Stomach smooth muscle (tissue), 2 donors: ENCODE data around the gene LRRC61.

Experiments used
- H3K27ac ChIP-seq: one replicate; pipeline ENCODE4 v1.7.0; 2013; ENCODE audit warnings: mild to moderate bottlenecking, low read length, inconsistent platforms
- H3K27me3 ChIP-seq, 2 donors: one replicate each; pipeline ENCODE4 v1.7.0; 2013; ENCODE audit warnings: low read length in 2 of 2; ENCODE audit not compliant: insufficient read depth in 2 of 2, control insufficient read depth in 1 of 2
- H3K36me3 ChIP-seq, 2 donors: one replicate each; pipeline ENCODE4 v1.7.0; 2013; ENCODE audit warnings: low read length in 2 of 2; ENCODE audit not compliant: control insufficient read depth in 2 of 2, insufficient read depth in 2 of 2
- H3K4me1 ChIP-seq: one replicate; pipeline ENCODE4 v1.7.0; 2013; ENCODE audit warnings: low read length; ENCODE audit not compliant: control insufficient read depth, insufficient read depth
- H3K4me3 ChIP-seq, 2 donors: one replicate each; pipeline ENCODE4 v1.7.0; 2013; ENCODE audit warnings: low read length in 2 of 2
- H3K9ac ChIP-seq, 2 donors: one replicate each; pipeline ENCODE4 v1.7.0; 2013; ENCODE audit warnings: low read length in 2 of 2, mild to moderate bottlenecking in 1 of 2
- H3K9me3 ChIP-seq, 2 donors: one replicate each; pipeline ENCODE4 v1.7.0; 2013; ENCODE audit warnings: low read length in 2 of 2; ENCODE audit not compliant: control insufficient read depth in 2 of 2
- donor health status: healthy.
- donor health status: Pancreatic carcinoma.

The LRRC61 gene

GRCh38 chr7:150332852-150333635 is 9.9 kb downstream of the LRRC61 start:
- Histone ChIP-seq H3K9me3 (no peaks in the 10 kb centered on the region), H3K4me3 (no peak overlapping the region), H3K36me3 (peaks cover 8 to 12% of the 10 kb centered on the region in 2 donors), H3K4me1 (peaks cover 40% of the 10 kb centered on the region), H3K9ac (no peak overlapping the region), H3K27me3 (no peaks in the 10 kb centered on the region), H3K27ac (peak overlapping the region; percentile 18)

DNA sequence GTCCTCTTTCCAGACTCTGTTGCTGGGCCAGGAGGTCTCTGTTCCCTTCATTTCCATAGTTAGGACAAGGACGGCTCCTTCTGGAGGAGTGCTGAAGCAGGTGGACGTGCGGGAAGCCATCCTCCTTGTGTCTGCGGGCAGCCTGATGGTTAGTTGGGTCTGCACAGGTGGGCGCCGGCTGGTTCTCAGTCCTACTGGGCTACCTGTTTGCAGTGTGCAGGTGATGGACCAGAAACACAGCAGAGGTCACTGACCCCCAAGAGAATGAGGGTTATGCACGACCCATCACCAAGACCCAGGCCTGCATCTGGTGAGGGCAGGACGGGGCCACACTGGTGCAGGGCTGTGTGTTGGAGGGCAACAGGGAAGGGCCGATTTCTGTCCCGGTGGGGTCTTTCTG is 10.5 kb downstream of the LRRC61 start:
- no peak overlapping the region for H3K9ac ChIP-seq
- H3K4me1 ChIP-seq = peaks cover 46% of the 10 kb centered on the region
- no peaks in the 10 kb centered on the region for H3K27me3 ChIP-seq
- H3K36me3 ChIP-seq = peaks cover 7% of the 10 kb centered on the region in 2 donors
- peak overlapping the region; percentile 18 for H3K27ac ChIP-seq
- no peak overlapping the region for H3K4me3 ChIP-seq
- no peaks in the 10 kb centered on the region for H3K9me3 ChIP-seq

DNA sequence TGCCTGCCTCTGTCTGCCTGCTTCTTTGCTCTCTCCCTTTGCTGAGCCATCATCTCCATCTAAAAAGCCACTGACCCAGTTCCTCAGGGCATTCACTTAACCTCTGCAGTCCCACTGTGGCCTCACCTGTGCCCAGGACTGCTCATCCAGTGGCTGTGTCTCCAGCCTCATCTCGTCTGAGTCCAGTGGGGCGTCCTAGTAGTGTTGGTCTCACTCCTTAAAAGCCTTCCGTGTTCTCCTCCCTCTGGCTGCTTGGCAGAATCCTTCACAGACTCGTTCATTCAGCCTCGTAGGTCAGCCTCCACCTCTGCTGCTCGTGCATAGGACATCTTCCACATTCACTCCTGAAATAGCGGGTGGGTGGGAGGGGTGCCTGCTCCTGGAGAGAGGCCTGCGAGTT is 11.0 kb downstream of the LRRC61 start:
- Histone ChIP-seq H3K4me3 (no peak overlapping the region), H3K27ac (peak overlapping the region; percentile 81), H3K9me3 (no peaks in the 10 kb centered on the region), H3K4me1 (peaks cover 51% of the 10 kb centered on the region), H3K36me3 (peaks cover 6 to 7% of the 10 kb centered on the region in 2 donors), H3K9ac (no peak overlapping the region), H3K27me3 (no peaks in the 10 kb centered on the region)

DNA sequence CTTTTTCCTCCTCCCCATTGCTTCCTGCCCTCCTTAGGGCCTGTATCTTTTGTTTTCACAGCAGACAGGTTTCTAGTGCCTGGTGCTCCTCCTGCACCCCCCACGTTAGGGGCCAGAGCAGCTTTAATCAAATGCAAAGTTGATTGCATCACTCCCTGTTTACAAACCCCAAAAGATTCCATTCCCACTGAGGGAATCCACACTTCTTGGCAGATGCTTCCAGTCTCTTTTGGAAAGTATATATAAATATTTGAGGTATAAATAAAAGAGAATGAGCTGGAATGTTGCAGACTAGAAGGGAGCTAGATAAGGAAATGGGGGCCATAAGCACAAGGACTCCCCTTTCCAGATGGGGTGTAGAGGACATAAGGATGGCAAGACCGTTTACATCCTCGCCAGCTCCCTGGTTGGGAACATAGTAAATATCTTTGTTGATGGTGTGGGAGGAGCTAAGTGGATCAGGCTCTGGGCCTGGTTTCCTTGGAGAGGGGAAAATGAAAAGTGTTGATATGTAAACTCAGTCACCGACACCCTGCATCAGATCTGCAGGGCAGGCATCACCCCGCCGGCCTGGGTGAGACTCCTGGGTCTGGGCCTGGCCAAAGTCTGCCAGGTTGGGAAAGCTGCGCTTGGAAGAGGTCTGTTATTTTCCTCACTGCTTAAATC is 12.1 kb downstream of the LRRC61 start:
- Histone ChIP-seq H3K27me3 (no peaks in the 10 kb centered on the region), H3K36me3 (peaks cover 6 to 8% of the 10 kb centered on the region in 2 donors), H3K4me3 (peak overlapping the region in 1 of 2 donors; percentile 35), H3K9ac (no peak overlapping the region), H3K4me1 (peaks cover 59% of the 10 kb centered on the region), H3K9me3 (no peaks in the 10 kb centered on the region), H3K27ac (peak overlapping the region; percentile 81)

DNA sequence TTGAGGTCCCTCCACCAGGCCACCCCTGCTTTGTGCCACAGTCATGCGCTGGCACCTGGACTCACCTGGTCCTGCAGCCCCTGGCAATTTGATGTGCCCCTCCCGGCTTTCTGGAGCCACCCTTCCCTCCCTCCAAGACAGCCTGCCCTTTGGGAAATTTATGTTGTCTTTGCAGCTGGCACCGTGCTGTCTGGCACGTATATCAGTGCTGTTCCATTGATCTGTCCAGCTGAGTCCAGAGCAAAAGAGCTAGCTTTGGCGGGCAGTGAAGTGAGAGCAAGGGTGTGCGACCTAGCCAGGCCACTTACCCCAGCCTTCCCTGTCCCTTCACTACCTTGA is 12.6 kb downstream of the LRRC61 start:
- Histone ChIP-seq H3K36me3 (peaks cover 6 to 8% of the 10 kb centered on the region in 2 donors), H3K4me1 (peaks cover 60% of the 10 kb centered on the region), H3K4me3 (peak overlapping the region in 1 of 2 donors; percentile 35), H3K27ac (peak overlapping the region; percentile 81), H3K9ac (no peak overlapping the region), H3K9me3 (no peaks in the 10 kb centered on the region), H3K27me3 (no peaks in the 10 kb centered on the region)

- no peaks in the 10 kb centered on the region for H3K9me3 ChIP-seq
- H3K4me3 ChIP-seq = no peak overlapping the region
- no peaks in the 10 kb centered on the region for H3K27me3 ChIP-seq
- no peak overlapping the region for H3K27ac ChIP-seq
- H3K36me3 ChIP-seq = peaks cover 6 to 8% of the 10 kb centered on the region in 2 donors
- peaks cover 64% of the 10 kb centered on the region for H3K4me1 ChIP-seq
- no peak overlapping the region for H3K9ac ChIP-seq
These were observed 13.6 kb downstream of the LRRC61 start for GRCh38 chr7:150336746-150337145.

GRCh38 chr7:150337179-150337578 is 14.0 kb downstream of the LRRC61 start:
- peaks cover 6 to 8% of the 10 kb centered on the region in 2 donors for H3K36me3 ChIP-seq
- H3K4me3 ChIP-seq = no peak overlapping the region
- H3K27ac ChIP-seq = no peak overlapping the region
- H3K27me3 ChIP-seq = no peaks in the 10 kb centered on the region
- no peak overlapping the region for H3K9ac ChIP-seq
- peaks cover 68% of the 10 kb centered on the region for H3K4me1 ChIP-seq
- no peaks in the 10 kb centered on the region for H3K9me3 ChIP-seq

DNA sequence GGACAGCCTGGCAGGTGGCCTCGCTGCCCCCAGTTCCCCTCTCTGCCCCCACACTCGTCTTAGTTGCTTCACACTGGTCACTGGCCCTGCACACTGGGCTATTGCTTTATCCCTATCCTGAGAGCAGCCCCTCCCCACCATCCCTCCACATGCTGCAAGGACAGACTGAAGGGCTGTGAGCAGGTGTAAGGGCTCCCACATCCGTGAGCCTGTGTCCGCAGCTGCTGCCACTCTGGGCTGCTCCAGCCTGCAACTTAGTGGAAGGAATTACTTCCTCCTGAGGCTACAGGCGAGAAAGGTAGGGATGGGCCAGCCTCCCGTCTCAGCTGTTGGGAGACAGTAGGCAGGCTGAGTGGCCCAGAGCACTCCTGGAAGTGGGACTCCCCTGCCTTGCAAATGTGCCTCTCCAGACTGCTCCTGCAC is 14.5 kb downstream of the LRRC61 start:
- Histone ChIP-seq H3K36me3 (peaks cover 6 to 8% of the 10 kb centered on the region in 2 donors), H3K27ac (no peak overlapping the region), H3K4me1 (peaks cover 71% of the 10 kb centered on the region)

GRCh38 chr7:150338166-150338829 is 15.1 kb downstream of the LRRC61 start:
- H3K36me3 ChIP-seq = peaks cover 6 to 8% of the 10 kb centered on the region in 2 donors
- no peak overlapping the region for H3K9ac ChIP-seq
- peaks cover 71% of the 10 kb centered on the region for H3K4me1 ChIP-seq
- H3K4me3 ChIP-seq = peak overlapping the region in 1 of 2 donors; percentile 3
- H3K27me3 ChIP-seq = no peaks in the 10 kb centered on the region
- no peak overlapping the region for H3K27ac ChIP-seq
- H3K9me3 ChIP-seq = no peaks in the 10 kb centered on the region

More for the DNA sequence above, 14.5 kb downstream of the LRRC61 start:
- H3K27me3 ChIP-seq = no peaks in the 10 kb centered on the region
- H3K9ac ChIP-seq = no peak overlapping the region
- peak overlapping the region in 1 of 2 donors; percentile 3 for H3K4me3 ChIP-seq
- H3K9me3 ChIP-seq = no peaks in the 10 kb centered on the region

DNA sequence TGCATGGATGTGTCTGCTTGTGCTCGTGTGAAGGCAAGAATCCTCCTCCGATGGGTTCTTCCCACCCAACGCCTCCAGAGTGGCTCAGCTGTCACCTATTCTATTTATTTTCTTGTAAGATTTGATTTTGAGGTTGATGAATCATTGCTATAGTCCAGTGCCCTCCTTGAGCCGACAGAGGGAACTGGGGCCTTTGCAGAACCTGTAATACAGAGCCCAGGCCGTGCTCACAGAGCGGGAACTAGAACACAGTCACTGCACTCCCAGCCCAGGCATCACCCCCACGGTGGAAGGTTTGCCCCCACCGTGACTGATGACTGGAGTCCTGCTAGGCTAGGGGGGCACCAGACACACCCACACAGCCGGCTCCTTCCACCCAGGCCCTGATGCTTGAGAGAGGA is 16.3 kb downstream of the LRRC61 start:
- peak overlapping the region; percentile 58 for H3K27ac ChIP-seq
- peaks cover 0 to 5% of the 10 kb centered on the region in 2 donors for H3K9me3 ChIP-seq
- peaks cover 6 to 8% of the 10 kb centered on the region in 2 donors for H3K36me3 ChIP-seq
- no peak overlapping the region for H3K9ac ChIP-seq
- H3K4me3 ChIP-seq = peak overlapping the region; percentile 82 to 87
- no peaks in the 10 kb centered on the region for H3K27me3 ChIP-seq
- H3K4me1 ChIP-seq = peaks cover 67% of the 10 kb centered on the region
